Right lobe of liver (tissue), 6 donors: ENCODE data around the gene DDX54. TPM values are rescaled to one million over a fixed set of nuclear protein-coding genes. Genes with fewer than 3 reads are reported as not detected.

Experiments
- ATAC-seq, 4 donors: fragments of 200-7000 bp; cut with Tn5 transposase; one replicate each; pipeline ENCODE4 v1.9.1; 2020; ENCODE audit warnings: mild to moderate bottlenecking in 4 of 4, moderate library complexity in 4 of 4
- DNase-seq, 3 donors: peaks; one replicate each; pipeline ENCODE4 v3.0.0-alpha.2; 2020
- H3K27ac ChIP-seq, 3 donors: fragments of 200-600 bp; one replicate each; pipeline ENCODE4 v1.8.0; 2022
- H3K27me3 ChIP-seq, 2 donors: fragments of 200-600 bp; one replicate each; pipeline ENCODE4 v1.8.0; 2022
- H3K36me3 ChIP-seq, 4 donors: fragments of 200-600 bp; sonication (generic) in 1 of 4; one replicate each; pipeline versions ENCODE4 v1.5.1 to v1.8.0; 2017 to 2022; ENCODE audit warnings: control low read depth in 1 of 4
- H3K4me1 ChIP-seq, 4 donors: fragments of 200-600 bp; sonication (generic) in 1 of 4; one replicate each; pipeline versions ENCODE4 v1.5.1 to v1.8.0; 2017 to 2022; ENCODE audit warnings: control low read depth in 1 of 4
- H3K4me3 ChIP-seq, 3 donors: fragments of 200-600 bp; one replicate each; pipeline ENCODE4 v1.8.0; 2022
- H3K9me3 ChIP-seq, 4 donors: fragments of 200-600 bp; sonication (generic) in 1 of 4; one replicate each; pipeline versions ENCODE4 v1.5.1 to v1.8.0; 2017 to 2022; ENCODE audit warnings: control low read depth in 1 of 4
- POLR2A ChIP-seq: fragments of 450-650 bp; IDR thresholded peaks from one replicate; pipeline ENCODE4 v1.6.1; 2017; ENCODE audit warnings: antibody characterized with exemption, mild to moderate bottlenecking
- WGBS: methylation state at CpG from one replicate; pipeline ENCODE4 v1.1.6; 2018; ENCODE audit warnings: low coverage, low lambda C conversion rate; ENCODE audit not compliant: insufficient coverage; ENCODE audit errors: missing lambda C conversion rate; 5-methylcytosine and 5-hydroxymethylcytosine counted together
- intact Hi-C, 2 donors: fragments of 100-400 bp; cut with DNase I; formaldehyde crosslinking; loops; one replicate each; pipeline versions ENCODE4 v1.11.2 to v1.14.1; 2022
- total RNA-seq, 6 experiments: library from RNA; depleted of rRNA in 2 of 6; stranded (reverse); fragments of >200 nt in 2 of 6; fragmentation: NEBNext Ultra II Directional in 3 of 6; extraction: Animal tissue kit (Norgen Biotek cat#: 25700) in 3 of 6; gene quantifications; one replicate each; pipeline versions ENCODE4 v1.1.0 to v1.2.4, GENCODE V29; 2016 to 2023
- TF ChIP-seq, protein P1 (sequence below), 4 donors: fragments of 200-600 bp in 3 of 4; fragments of 450-650 bp in 1 of 4; IDR thresholded peaks; one replicate each; pipeline versions ENCODE4 v1.5.1 to v1.8.0; 2016 to 2022; ENCODE audit warnings: antibody characterized with exemption in 4 of 4, mild to moderate bottlenecking in 2 of 4
- donor health status: DM: no; HTN: yes; CAD: no.
- donor health status: DM: no; HTN: no; CAD: no.
- donor health status: DM: no; HTN: no; CAD: no.
- donor health status: DM: no; HTN: yes; CAD: no.
- donor health status: DM: no; HTN: yes; CAD: no.

Gene DDX54
- total RNA-seq, 6 experiments from 2014 or later: 22.8 to 43.8 (median 31.1) TPM

DNA sequence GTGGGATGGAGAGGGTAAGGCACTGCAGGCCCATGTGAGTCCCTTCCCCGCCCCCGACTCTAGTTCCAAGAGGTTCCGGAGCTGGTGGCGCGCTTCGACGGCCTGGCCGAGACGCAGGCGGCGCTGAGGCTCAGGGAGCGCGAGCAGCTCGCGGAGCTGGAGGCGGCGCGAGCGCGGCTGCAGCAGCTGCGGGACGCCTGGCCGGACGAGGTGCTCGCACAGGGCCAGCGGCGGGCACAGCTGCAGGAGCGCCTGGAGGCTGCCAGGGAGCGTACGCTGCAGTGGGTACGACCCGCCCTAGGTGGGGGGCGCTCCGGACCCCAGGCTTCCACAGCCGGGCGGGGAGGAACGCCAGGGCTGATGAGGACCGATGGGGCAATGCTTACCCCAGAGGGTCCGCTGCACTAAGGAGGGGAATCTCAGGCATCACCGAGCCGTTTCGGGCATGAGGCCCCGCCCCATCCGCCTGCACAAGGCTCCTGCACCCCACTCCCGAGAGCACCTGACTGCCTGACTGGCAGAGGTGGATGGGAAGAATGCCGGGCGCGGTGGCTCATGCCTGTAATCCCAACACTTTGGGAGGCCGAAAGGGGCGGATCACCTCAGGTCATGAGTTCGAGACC lies 30.8 kb downstream of the DDX54 start:
- intact Hi-C loops: no loop called here
- Histone ChIP-seq H3K4me1 (peaks cover 0 to 16% (median 3%) of the 10 kb centered on the region in 4 donors), H3K27me3 (no peaks in the 10 kb centered on the region), H3K9me3 (no peaks in the 10 kb centered on the region), H3K27ac (no peak overlapping the region), H3K36me3 (peaks cover 0 to 13% (median 1%) of the 10 kb centered on the region in 4 donors), H3K4me3 (no peak overlapping the region)
- DNase-seq: no peak
- TF ChIP-seq, protein P1, sequence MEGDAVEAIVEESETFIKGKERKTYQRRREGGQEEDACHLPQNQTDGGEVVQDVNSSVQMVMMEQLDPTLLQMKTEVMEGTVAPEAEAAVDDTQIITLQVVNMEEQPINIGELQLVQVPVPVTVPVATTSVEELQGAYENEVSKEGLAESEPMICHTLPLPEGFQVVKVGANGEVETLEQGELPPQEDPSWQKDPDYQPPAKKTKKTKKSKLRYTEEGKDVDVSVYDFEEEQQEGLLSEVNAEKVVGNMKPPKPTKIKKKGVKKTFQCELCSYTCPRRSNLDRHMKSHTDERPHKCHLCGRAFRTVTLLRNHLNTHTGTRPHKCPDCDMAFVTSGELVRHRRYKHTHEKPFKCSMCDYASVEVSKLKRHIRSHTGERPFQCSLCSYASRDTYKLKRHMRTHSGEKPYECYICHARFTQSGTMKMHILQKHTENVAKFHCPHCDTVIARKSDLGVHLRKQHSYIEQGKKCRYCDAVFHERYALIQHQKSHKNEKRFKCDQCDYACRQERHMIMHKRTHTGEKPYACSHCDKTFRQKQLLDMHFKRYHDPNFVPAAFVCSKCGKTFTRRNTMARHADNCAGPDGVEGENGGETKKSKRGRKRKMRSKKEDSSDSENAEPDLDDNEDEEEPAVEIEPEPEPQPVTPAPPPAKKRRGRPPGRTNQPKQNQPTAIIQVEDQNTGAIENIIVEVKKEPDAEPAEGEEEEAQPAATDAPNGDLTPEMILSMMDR (IDR thresholded peaks at IDR 0.05): no peak
- no peak for TF ChIP-seq POLR2A
- peak in 1 of 4 donors; percentile 5 for ATAC-seq
- 0% methylated on average over 6 of the region's 51 CpGs for WGBS

DNA sequence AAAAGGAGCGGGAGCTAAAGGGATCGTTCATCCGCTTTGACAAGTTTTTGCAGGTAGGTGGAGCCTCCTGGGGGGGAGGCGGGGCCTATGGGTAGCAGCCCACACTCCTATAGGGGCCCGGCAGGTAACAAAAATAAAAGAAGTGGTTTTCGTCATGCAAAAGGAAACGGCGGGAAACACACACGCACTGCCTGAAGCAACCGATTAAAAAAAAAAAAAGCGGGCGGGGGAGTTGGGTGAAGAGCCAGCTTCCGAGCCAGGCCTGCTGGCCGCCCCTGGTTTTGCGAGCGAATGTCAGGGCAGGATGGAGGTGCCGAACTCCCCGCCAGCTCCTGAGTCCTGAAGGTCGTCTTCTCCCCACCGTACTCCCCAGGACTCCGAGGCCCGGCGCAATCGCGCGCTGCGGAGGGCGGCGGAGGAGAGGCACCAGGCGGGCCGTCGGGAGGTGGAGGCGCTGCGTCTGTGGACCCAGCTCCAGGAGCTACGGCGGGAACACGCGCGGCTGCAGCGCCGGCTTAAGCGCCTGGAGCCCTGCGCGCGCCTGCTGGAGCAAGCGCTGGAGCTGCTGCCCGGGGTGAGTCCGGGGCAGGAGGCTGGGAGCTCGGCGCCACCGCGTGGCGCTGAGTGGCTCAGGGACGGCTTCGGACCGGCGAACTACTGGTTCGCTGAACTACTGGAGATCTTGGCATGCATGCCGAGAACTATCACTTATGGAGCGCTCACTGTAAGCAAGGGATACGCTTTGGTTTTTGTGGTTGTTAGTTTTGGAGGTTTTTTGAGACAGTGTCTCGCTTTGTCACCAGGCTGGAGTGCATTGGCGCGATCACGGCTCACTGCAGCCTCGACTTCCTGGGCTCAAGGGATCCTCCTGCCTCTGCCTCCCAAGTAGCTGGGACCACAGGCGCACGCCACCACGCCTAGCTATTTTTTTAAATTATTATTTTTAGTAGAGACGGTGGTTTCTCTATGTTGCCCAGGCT lies 32.2 kb downstream of the DDX54 start:
- peak; percentile 92 to 97 (median 96) for ATAC-seq
- no peak for TF ChIP-seq POLR2A
- TF ChIP-seq, protein P1 (IDR thresholded peaks at IDR 0.05): peak; percentile 47 to 62 (median 53)
- peak; percentile 75 to 78 (median 76) for DNase-seq
- Histone ChIP-seq H3K9me3 (no peaks in the 10 kb centered on the region), H3K27me3 (no peaks in the 10 kb centered on the region), H3K4me1 (peaks cover 0 to 16% (median 3%) of the 10 kb centered on the region in 4 donors), H3K4me3 (peak overlapping the region; percentile 16 to 50 (median 25)), H3K36me3 (peaks cover 0 to under 1% (median 0%) of the 10 kb centered on the region in 4 donors), H3K27ac (no peak overlapping the region)
- intact Hi-C loops: no loop called here
- 3% methylated on average over 29 of the region's 70 CpGs for WGBS

DNA sequence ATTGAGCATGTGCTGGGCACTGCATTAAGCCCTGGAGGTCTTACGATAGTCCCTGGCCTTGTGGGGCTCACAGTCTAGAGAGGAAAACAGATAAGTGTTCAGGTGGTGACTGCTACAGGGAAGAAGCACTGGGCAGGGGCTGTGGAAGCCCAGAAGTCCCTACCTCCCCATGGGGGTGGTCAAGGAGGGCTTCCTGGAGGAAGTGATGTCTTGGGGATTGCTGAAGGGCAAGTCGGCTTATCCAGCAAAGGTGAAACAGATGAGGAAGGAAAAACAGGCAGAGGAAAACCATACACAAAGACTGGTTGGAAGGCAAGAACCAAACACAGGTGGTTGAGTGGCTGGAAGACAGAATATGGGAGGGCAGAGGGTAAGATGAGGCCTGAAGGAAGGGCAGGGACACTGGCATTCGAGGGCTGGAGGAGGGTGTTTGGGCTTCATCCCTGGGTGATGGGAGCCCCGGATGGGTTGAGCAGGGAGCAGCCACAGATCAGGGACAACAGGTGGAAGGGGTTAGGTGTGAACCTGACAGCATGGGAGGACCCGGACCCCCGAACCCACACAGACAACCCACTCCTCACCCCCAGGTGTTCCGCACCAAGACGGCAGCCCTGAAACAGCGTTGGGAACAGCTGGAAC lies 33.0 kb downstream of the DDX54 start:
- H3K4me1 ChIP-seq: peaks cover 0 to 16% (median 3%) of the 10 kb centered on the region in 4 donors
- H3K9me3 ChIP-seq: no peaks in the 10 kb centered on the region
- DNase-seq: no peak
- no peak for TF ChIP-seq POLR2A
- TF ChIP-seq, protein P1 (IDR thresholded peaks at IDR 0.05): no peak
- H3K27me3 ChIP-seq: no peaks in the 10 kb centered on the region
- no peak for ATAC-seq
- peak overlapping the region in 2 of 3 donors; percentile 25 to 50 for H3K4me3 ChIP-seq
- H3K36me3 ChIP-seq: no peaks in the 10 kb centered on the region
- intact Hi-C loops: no loop called here
- WGBS: 25% methylated on average over 8 of the region's 9 CpGs
- H3K27ac ChIP-seq: no peak overlapping the region

DNA sequence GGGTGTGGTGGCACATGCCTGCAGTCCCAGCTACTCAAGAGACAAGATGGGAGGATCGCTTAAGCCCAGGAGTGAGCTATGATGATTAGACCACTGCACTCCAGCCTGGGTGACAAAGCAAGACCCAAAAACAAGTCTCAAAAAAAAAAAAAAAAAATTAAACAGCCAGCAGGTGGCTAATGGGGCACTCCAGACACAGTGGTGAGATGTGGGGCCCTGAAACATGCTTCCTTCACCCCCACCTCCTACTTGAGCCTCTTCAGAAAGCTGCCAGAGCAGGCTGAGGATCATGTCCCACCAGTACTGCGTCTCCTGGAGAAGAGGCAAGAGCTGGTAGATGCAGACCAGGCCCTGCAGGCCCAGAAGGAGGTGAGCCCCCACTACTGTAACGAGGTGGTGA lies 33.6 kb downstream of the DDX54 start:
- Histone ChIP-seq H3K4me1 (peaks cover 0 to 16% (median 3%) of the 10 kb centered on the region in 4 donors), H3K9me3 (no peaks in the 10 kb centered on the region), H3K36me3 (no peaks in the 10 kb centered on the region), H3K27me3 (no peaks in the 10 kb centered on the region), H3K27ac (no peak overlapping the region), H3K4me3 (no peak overlapping the region)
- ATAC-seq (no peak), DNase-seq (no peak)
- WGBS: 90% methylated on average over 2 of the region's 3 CpGs
- TF ChIP-seq, protein P1 (IDR thresholded peaks at IDR 0.05): no peak
- TF ChIP-seq POLR2A: no peak
- intact Hi-C loops: no loop called here
